Stimulated activated CD4-positive, alpha-beta T cell treated with anti-CD3 and anti-CD28 coated beads, Interleukin-4, amount 100 ng/mL, for 4 hours (primary cell): Measurements from ENCODE around the gene CCDC85A.

Source experiments
- DNase-seq, 2 experiments: peaks; one replicate each; pipeline ENCODE4 v3.0.0-alpha.2; 2020

The CCDC85A gene

DNA sequence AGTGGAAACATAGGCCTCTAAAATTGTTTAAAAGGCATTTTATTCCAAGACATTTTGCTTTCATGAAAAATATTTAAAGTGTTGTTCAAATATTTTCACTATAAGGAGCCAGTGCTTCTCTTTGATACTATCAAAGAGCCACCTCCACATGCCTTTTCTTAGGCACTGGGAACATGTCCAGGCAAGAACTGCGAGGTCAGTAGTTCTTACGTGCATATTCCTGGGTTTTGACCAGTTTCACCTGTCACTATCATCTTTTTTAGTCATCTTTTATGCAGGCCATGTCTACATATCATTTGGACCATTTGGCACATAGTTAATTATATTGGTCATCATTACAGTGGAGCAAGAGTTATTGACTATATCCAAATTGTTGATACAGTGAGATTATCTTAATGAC lies 195.3 kb downstream of the CCDC85A start:
- DNase-seq = no peak

DNA sequence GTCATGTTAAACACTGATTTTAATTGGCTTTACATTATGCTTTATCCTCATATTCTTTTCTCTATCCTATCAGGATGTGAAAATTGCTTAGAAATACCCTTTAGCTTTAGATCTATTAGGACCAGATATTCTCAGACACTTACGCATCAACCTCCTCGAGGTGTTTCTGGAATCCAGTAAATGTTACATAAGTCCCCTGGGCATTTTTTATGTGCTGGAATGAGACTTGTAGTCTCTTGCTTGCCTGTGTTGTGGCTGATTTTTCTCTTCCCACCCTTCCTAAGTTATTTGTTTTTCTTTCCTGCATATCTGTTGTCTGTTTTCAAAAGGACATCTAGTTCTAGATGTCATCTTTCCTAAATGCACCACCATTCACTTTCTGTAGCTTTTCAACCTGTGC lies 197.1 kb downstream of the CCDC85A start:
- DNase-seq = no peak

DNA sequence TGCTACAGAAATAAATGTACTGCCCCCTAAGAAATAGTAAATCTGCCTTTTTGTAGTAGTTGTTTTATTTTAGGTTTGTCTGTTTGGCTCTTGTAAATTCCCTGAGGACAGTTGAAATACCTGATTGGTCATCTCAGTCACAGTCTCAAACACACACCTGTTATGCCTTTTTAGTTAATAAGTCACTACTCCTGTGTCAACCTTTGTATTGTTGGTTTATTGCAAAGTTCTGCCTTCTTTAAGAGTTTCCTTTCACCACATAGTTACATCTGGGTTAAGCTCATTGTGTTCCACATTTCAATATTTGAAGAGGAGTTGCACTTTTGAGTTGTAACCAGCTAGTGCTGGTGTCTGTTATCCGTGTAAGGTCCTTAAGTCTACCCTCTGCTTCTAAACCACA lies 198.7 kb downstream of the CCDC85A start:
- DNase-seq = no peak

DNA sequence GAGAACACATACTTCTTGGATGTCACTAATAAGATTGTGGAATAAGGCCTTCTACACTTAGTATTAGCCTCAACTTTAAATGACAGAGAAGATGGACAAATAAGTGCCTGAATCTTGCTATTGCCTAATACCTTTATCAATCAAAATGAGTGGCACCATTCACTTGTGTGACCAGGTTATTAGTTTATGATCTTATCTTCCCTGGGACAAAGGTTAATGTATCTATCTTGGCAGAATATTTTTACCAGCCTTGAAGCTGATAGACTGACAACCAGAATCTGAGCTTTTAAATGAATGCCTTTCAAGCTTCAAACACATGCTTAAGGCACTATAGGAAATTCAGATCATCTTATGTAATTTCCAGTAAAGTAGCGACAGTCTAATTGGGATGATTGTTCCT lies 202.9 kb downstream of the CCDC85A start:
- no peak for DNase-seq

DNA sequence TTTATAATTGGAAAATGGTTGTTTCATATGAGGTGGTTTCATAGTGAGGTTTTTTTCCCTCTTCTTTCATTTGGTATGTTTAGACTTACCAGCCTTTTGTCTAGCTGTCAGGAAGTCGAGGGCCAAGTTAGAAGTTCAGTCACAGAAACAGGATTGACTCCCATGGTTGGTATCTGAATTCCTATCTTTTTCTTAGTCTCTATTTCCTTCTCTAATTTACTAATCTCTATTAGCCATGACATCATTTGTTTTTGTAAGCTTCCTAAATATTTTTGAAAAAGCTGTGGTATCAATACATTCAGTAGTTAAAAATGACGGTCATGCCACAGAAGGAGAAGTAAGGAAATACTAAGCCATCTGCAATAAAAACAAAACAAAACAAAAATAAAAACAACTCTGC lies 206.9 kb downstream of the CCDC85A start:
- DNase-seq = no peak

DNA sequence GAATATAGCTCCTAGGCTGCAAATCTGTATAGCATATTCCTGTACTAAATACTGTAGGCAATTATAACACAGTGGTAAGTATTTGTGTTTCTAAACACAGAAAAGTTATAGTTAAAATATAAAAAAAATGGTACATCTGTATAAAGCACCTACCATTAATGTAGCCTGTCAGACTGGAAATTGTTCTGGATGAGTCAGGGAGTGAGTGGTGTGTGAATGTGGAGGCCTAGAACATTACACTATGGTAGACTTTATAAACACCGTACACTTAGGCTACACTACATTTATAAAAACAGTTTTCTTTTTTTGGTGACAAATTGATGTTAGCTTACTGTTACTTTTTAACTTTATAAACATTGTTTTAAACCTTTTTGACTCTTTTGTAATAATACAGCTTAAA lies 226.3 kb downstream of the CCDC85A start:
- no peak for DNase-seq

DNA sequence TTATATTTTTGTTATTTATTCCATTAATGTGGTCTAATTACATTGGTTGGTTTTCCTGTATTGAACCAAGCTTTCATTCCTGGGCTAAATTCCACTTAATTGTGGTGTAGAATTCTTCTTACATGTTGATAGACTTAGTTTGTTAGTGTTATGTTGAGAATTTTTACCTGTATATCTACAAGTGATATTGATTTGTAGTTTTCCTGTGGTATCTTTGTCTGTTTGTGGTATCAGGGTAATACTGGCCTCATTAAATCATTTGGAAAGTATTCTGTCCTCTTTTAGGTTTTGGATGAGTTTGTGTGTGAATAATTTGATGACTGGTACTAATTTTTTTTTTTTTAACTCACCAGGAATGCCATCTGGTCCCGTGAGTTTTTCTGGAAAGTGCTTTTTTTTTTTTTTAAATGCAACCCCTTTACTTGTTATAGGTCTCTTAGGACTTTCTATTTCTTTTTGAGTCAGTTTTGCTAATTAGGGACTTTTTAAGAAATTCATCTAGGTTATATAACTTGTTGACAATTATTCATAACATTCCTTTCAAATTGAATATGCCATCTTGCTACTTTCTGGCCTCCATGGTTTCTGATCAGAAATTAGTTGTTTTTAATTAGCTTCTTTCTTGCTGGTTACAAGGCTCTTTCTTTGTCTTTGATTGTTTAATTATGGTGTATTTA lies 232.8 kb downstream of the CCDC85A start:
- no peak for DNase-seq
